SK-N-MC (cell line): Measurements from ENCODE around the gene GLO1.
"Not testable (repeated sequence)": the region's sequence is repeated elsewhere in the genome, so short reads cannot be mapped to it uniquely, and the experiment has no call there.

Experiments used
- DNase-seq: peaks from one replicate; pipeline ENCODE4 v3.0.0-alpha.2; 2011; ENCODE audit warnings: low read depth, low spot score
- H3K27ac ChIP-seq: fragments of 200-600 bp; sonication (generic); 2 replicates; pipeline ENCODE4 v1.5.1; 2016; ENCODE audit warnings: mixed run types
- H3K36me3 ChIP-seq: fragments of 200-600 bp; sonication (generic); 2 replicates; pipeline ENCODE4 v1.6.1; 2017; ENCODE audit warnings: antibody characterized with exemption, low read length, mixed read lengths; ENCODE audit not compliant: insufficient read depth
- H3K4me3 ChIP-seq: fragments of 200-600 bp; sonication (generic); 2 replicates; pipeline ENCODE4 v1.5.1; 2016
- H3K9ac ChIP-seq: fragments of 200-600 bp; sonication (generic); 2 replicates; pipeline ENCODE4 v1.8.0; 2017; ENCODE audit warnings: mixed run types, mixed read lengths; ENCODE audit not compliant: insufficient read length
- H3K9me3 ChIP-seq: fragments of 200-600 bp; sonication (generic); 2 replicates; pipeline ENCODE4 v1.6.1; 2017; ENCODE audit warnings: low read depth, mild to moderate bottlenecking, antibody characterized with exemption, low read length, moderate library complexity, mixed read lengths
- EZH2 ChIP-seq: fragments of 200-600 bp; sonication (generic); IDR thresholded peaks from one replicate; pipeline ENCODE4 v1.6.1; 2017; ENCODE audit warnings: antibody characterized with exemption
- FOXP2 ChIP-seq: optimal IDR thresholded peaks from 2 replicates; pipeline ENCODE3; 2011; ENCODE audit warnings: mild to moderate bottlenecking, moderate library complexity; ENCODE audit not compliant: insufficient read depth; ENCODE audit errors: extremely low read length, control extremely low read depth
- POLR2AphosphoS5 ChIP-seq: IDR thresholded peaks from 2 replicates; pipeline ENCODE4 v1.6.1; 2012; ENCODE audit warnings: mild to moderate bottlenecking, low read depth, low read length, borderline replicate concordance

The GLO1 gene

DNA sequence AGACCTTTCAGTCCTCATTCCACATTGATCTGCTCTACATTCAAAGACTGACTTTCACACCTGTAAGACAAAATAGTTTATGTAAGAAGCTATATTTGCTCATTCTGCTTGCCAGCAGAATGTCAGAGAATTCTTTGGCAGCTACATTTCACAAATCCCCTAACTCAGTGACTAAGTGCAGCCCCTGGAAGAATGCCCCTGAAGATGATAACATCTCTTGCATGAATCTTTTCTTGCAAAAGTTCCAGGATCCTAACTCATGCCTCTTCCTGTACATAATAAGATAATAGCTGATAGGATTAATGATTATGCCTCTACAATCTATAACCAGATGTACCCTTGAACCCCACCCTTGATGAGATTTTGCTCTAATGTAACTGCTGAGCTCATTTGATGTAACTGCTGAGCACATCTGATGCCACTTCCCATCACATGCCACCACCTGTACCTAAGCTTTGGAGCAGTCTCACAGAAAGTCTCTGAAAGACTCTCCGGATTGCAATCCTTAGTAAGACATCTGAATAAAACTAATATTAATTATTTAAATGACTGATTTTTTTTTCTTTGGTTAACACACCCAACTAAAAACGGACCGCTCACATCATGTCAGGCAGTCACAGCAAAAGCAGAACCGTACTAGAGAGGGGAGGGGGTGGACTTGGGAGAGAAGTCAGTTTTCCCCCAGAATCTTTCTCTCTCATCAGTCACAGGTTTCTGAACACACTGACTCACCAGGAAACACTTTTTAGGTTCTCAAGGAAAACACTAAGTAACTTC lies 11.5 kb upstream of the GLO1 start:
- no peaks in the 10 kb centered on the region for H3K36me3 ChIP-seq
- no peak for TF ChIP-seq POLR2AphosphoS5
- no peaks in the 10 kb centered on the region for H3K9me3 ChIP-seq
- H3K9ac ChIP-seq = no peak overlapping the region
- no peak for DNase-seq
- H3K4me3 ChIP-seq = no peak overlapping the region
- no peak overlapping the region for H3K27ac ChIP-seq

DNA sequence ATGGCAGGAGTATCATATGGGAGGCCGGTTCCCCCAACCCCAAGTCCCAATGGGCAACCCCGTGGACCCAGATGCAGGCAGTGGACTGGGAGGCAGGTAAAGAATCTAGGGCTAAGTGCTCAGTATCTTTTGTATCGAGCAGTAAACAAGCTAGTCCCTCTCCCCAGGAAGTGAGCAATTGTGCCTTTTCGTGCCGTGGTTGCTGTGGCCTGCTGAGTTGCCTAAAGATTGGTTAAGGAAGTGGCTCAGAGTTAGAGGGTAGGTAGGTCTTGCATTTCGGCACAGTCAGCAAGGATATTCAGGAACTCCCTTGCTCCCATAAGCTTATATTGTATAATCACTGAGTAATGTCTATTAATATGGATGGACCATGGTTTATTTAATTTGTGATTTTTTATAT lies 10.9 kb upstream of the GLO1 start:
- TF ChIP-seq FOXP2 (no peak), POLR2AphosphoS5 (no peak), EZH2 (no peak)
- Histone ChIP-seq H3K9ac (no peak overlapping the region), H3K36me3 (no peaks in the 10 kb centered on the region), H3K27ac (no peak overlapping the region), H3K4me3 (no peak overlapping the region), H3K9me3 (no peaks in the 10 kb centered on the region)
- no peak for DNase-seq

DNA sequence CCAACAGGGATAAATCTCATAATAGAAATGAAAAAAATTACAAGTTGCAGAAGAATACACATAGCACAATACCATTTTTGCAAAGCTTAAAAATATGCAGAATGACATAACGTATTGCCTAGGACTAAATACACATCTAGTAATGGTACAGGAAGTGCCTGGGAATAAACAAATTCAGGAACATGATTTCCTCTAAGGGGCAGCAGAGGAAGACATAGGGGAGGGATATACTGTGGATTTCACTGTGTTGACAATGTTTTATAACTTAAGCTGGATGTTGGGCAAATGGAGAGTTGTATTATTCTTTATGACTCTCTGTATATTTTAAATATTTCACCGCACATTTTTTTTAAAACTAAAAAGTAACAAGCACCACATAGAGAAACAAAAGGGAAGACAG lies 5.6 kb upstream of the GLO1 start:
- Histone ChIP-seq H3K4me3 (no peak overlapping the region), H3K36me3 (no peaks in the 10 kb centered on the region), H3K9me3 (no peaks in the 10 kb centered on the region), H3K27ac (no peak overlapping the region), H3K9ac (no peak overlapping the region)
- TF ChIP-seq POLR2AphosphoS5 (no peak), EZH2 (no peak), FOXP2 (no peak)
- DNase-seq = no peak

DNA sequence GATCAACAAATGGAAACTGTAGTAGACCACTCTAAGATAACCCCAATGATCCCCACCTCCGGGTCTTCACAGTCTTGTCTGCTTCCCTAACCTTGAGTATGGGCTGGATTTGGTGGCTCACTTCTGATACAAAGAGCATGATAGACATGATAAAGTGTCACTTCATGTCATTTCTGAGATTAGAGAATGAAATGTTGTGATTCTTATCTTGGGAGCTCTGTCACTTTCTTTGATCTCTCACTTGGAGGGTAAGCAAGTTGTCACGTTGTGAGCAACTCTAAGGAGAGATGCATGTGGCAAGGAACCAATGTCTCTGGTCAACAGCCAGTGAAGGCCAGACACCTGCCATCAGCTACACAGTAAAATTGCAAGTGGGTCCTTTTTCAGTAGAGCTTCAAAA lies 3.0 kb upstream of the GLO1 start:
- no peak overlapping the region for H3K4me3 ChIP-seq
- DNase-seq = no peak
- peaks cover 4% of the 10 kb centered on the region; the same call in 1 of the 2 replicates for H3K9me3 ChIP-seq
- H3K27ac ChIP-seq = no peak overlapping the region
- no peak overlapping the region for H3K9ac ChIP-seq
- peaks cover 13% of the 10 kb centered on the region for H3K36me3 ChIP-seq
- no peak for TF ChIP-seq EZH2
- no peak for TF ChIP-seq FOXP2
- TF ChIP-seq POLR2AphosphoS5 = no peak

DNA sequence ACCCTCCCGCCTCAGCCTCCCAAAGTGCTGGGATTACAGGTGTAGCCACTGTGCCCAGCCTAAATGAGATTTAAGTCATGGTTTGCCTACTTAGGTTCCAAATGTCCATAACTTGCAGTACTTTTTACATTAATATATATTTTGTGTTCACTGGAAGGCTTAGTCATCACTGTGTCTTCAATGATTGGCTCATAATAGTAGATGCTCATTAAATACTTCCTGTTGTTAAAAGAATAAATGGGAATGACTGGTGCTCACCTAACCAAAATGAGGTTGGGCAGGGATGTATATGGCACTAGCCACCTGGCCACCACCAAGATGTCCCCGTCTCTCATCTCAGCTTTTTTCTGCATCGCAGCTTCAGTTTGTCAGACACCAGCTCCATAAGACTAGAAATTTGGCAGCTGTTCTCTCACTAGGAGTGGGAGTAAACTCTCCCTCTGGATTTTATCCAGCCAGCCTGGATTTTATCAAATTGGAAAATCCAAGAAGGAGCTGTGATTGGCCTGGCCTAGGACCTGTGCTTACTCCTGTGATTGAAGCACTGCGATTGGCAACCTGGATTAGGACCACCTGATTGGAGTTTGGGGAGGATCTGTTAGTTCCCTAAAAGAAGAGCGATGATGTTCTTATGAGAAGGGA lies 1.1 kb upstream of the GLO1 start:
- H3K9me3 ChIP-seq = peaks cover 4% of the 10 kb centered on the region; the same call in 1 of the 2 replicates
- H3K4me3 ChIP-seq = no peak overlapping the region
- H3K9ac ChIP-seq = no peak overlapping the region
- DNase-seq = no peak
- H3K27ac ChIP-seq = no peak overlapping the region
- no peak for TF ChIP-seq POLR2AphosphoS5
- no peak for TF ChIP-seq FOXP2
- H3K36me3 ChIP-seq = peaks cover 25% of the 10 kb centered on the region

DNA sequence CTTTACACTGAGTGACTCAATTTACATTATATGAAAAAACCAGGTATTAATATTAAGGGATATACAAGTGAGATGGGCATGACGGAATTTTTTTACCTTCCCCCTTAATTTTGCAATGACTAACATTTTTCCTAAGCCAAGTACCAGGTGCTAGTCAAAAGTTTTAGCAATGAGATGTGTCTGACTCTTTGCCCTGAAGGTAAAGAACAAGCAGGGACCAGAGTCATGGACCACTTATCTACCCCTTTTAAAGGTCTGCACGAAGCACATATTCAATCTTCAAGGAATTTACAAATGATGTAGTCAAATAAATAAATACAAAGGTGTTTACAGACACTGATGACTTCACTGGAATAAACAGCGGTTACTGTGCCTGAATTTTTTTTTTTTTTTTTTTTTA lies 1.4 kb downstream of the GLO1 start:
- Histone ChIP-seq H3K9me3 (peaks cover 4% of the 10 kb centered on the region; the same call in 1 of the 2 replicates), H3K36me3 (peaks cover 48% of the 10 kb centered on the region), H3K4me3 (peak overlapping the region; percentile 87), H3K27ac (no peak overlapping the region), H3K9ac (no peak overlapping the region)
- no peak for TF ChIP-seq FOXP2
- TF ChIP-seq POLR2AphosphoS5 = no peak
- no peak for TF ChIP-seq EZH2
- no peak for DNase-seq

DNA sequence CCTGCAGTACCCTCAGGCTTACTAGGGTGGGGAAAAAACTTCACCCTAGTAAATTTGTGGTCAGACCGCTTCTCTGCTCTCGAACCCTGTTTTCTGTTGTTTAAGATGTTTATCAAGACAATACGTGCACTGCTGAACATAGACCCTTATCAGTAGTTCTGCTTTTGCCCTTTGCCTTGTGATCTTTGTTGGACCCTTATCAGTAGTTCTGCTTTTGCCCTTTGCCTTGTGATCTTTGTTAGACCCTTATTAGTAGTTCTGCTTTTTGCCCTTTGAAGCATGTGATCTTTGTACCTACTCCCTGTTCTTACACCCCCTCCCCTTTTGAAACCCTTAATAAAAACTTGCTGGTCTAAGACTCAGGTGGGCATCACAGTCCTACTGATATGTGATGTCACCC lies 3.2 kb downstream of the GLO1 start:
- not testable (repeated sequence) for H3K4me3 ChIP-seq, H3K9me3 ChIP-seq, DNase-seq, H3K9ac ChIP-seq, H3K27ac ChIP-seq
- peaks cover 65% of the 10 kb centered on the region for H3K36me3 ChIP-seq

DNA sequence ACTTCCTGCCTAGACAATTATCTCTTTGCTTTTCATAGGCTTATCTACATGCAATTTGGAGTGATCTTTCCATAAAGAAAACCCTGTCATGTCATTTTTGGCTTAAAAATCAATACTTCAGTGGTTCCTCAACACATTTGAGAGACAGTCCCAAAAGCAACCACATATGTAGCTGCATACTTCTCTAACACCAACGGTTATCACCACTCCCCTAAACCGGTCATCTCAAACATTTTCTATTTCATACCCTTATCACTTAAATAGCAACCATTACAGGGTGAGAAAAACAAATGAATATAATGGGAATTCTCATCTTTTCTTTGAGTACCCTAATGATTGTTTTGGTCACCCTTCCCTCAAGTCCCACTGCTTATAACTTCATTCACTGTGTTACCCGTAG lies 5.1 kb downstream of the GLO1 start:
- Histone ChIP-seq H3K9ac (no peak overlapping the region), H3K36me3 (peaks cover 76% of the 10 kb centered on the region), H3K9me3 (peaks cover 4% of the 10 kb centered on the region; the same call in 1 of the 2 replicates), H3K4me3 (no peak overlapping the region), H3K27ac (no peak overlapping the region)
- TF ChIP-seq POLR2AphosphoS5 (no peak), FOXP2 (no peak)
- no peak for DNase-seq

DNA sequence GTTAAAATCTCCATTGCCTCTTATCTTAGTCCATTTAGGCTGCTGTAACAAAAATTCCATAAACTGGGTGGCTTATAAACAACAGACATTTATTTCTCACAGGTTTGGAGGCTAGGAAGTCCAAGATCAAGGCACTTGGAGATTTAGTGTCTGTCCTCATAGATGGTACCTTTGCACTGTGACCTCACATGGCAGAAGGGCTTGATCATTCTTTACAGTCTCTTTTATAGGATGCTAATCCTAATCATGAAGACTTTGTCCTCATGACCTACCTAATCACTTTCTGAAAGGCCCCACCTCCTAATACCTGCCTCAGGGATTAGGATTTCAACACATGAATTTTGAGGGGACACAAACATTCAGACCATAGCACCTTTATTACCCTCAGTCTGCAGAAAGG lies 6.6 kb downstream of the GLO1 start:
- TF ChIP-seq EZH2 (no peak), FOXP2 (no peak), POLR2AphosphoS5 (no peak)
- H3K9ac ChIP-seq = no peak overlapping the region
- no peak overlapping the region for H3K27ac ChIP-seq
- H3K4me3 ChIP-seq = no peak overlapping the region
- peaks cover 74% of the 10 kb centered on the region for H3K36me3 ChIP-seq
- DNase-seq = no peak
- peaks cover 3% of the 10 kb centered on the region; the same call in 1 of the 2 replicates for H3K9me3 ChIP-seq
